GM19468 (cell line): ENCODE results near the gene SPRING1.
"Not testable (repeated sequence)": the region's sequence is repeated elsewhere in the genome, so short reads cannot be mapped to it uniquely, and the experiment has no call there.

Source experiments
- ATAC-seq: cut with Tn5 transposase; IDR thresholded peaks from one replicate; pipeline ENCODE4 v1.9.1; 2021; ENCODE audit warnings: mild to moderate bottlenecking, moderate library complexity, moderate number of reproducible peaks; ENCODE audit not compliant: unreplicated experiment; ENCODE audit errors: extremely low read depth

The SPRING1 gene

DNA sequence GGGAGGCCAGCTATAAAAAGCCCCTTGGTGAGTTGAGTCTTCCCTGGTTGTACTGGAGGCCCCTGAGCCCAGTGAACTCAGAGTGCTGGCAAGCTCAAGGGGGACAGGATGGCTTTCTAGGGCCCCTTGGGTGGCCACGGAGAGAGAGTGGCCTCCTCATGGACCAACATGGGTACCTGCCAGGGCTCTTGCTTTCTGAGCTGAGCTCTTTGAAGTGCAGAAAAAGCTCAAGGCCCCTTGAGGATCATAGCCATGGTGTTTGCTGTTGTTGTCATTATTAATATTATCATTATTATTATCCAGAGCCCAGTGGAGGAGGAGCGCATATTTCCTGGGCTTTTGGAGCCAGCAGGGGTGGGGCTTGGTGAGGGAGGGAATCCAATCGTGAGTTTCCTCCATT, 6.9 kb upstream of the SPRING1 start:
- ATAC-seq = no peak

DNA sequence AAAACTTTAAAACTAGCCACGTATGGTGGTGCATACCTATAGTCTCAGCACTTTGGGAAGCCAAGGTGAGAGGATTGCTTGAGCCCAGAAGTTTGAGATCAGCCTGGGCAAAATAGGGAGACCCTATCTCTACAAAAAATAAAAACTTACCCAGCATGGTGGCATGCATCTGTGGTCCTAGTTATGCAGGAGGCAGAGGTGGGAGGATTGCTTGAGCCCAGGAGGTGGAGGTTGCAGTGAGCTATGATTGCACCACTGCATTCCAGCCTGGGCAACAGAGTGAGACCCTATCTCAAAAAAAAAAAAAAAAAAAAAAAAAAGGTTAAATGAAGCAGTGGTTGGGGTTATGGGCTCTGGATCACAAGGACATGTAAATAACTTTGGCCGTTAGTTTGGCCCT, 4.9 kb upstream of the SPRING1 start:
- not testable (repeated sequence) for ATAC-seq

DNA sequence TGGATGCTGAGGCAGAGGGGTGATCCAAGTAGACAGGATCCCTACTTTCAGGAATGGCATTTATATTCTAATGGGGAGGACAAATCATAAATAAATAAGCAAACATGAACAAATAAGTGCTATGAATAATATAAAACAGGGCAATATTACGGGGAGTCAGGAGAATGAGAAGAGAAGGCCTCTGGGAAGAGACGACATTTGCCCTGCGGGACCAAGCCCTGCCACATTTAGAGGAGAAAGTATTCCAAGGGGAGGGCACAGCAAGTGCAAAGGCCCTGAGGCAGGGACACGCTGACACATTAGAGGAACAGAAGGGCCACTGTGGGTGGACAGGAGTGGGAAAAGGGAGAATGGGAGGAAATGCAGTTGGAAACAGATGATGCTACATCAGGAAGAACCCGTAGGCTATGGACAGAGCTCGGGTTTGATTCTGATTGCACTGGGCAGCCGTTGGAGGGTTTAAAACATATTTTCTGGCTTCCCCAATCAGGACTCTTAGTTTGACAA, 1.6 kb upstream of the SPRING1 start:
- no peak for ATAC-seq

DNA sequence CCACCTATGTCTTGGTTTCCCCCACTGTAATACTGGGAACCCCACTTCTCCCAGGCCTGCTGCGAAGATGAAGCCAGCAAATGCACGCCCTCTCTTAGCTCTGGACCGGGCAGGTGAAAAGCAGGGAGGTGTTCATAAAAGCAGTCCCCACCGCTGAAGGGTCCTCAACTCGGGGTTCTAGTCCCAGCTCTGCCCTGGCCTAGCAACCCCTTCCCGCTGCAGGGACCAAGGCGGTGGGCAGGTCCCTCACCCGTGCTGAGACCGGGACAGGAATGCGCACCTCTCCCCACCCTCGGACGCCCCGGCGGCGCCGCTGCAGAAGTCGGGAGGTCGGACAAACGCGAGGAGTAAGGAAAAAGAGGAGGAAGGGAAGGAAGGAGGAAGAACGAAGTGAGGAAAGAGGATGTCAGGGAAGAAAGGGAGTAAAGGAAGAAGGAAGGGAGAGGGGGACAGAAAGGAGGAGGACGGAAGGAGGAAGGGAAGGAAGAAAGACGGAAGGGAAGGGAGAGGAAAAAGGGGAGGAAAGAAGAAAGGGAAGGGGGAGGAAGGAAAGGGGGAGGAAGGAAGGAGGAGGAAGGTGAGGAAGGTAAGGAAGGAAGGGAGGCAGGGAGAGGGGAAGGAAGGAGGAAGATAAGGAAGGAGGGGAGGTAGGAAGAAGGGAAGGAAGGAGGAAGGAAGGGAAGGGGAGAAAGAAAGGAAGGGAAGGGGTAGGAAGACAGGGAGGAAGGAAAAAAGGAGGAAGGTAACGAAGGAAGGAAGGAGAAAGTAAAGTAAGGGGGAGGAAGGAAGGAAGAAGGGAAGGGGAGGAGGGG, 701 bp downstream of the SPRING1 start:
- no peak for ATAC-seq

DNA sequence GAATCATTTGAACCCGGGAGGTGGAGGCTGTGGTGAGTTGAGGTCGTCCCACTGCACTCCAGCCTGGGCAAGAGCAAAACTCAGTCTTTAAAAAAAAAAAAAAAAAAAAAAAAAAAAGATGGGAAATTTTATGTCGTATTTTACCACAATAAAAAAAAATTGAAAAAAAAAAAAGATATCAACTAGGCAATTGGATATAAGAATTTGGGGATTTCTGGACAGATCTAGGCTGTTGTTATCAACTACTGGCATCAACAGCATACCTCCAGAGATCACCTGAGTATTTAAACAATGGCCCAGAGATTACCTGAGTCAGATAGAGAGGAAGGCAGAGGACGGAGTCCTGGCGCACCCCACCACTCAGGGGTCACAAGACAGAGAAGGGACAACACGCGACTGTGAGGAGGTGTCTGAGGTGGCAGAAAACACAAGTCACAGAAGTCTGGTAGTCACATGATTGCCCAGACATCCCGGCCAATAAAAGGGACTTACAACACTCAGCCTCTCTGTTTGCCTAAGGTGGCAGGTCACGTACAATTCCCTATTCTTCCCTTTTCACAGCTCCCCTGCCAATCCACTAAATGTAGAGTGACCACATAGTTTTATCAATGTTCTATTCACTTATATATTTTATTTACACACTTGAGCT, 1.8 kb downstream of the SPRING1 start:
- ATAC-seq = no peak

DNA sequence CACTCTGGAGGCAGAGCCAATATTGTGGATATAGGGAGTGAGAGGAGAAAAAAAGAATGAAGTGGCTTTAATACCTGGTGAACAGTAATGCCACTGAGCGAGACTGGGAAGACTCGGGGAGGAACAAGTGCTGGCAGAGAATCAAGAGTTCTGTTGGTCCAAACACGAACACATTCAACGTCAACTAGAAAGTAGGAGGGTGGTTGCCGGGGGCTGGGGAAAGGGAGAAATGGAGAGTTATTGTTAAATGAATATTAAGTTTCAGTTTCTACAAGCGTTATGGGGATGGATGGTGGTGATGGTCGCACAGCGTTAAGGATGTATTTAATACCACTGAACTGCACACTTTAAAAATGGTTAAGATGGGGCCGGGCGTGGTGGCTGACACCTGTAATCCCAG, 2.8 kb downstream of the SPRING1 start:
- no peak for ATAC-seq

DNA sequence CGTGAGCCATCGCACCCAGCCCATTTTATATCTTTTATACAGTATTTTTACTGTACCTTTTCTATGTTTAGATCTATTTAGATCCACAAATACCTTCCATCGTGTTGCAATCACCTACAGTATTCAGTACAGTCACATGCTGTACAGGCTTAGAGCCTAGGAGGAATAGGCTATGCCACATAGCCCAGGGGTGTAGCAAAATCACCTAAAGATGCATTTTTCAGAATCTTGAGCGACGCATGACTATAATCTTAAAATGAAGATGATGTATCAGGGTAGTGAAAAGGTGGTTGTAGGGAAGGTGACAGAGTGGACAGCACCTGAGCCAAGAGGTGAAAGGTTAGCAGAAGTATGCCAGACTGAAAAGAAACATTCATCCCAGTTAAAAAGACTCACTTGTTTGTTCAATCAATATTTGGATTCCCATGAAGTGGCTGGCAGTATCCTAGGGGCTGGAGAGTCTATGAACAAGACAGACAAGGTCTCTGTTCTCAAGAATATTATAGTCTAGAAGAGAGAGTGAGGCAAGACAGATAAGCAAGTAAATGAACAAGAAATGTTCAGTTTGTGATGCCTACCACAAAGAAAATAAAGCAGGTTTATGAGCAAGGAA, 3.6 kb downstream of the SPRING1 start:
- no peak for ATAC-seq

DNA sequence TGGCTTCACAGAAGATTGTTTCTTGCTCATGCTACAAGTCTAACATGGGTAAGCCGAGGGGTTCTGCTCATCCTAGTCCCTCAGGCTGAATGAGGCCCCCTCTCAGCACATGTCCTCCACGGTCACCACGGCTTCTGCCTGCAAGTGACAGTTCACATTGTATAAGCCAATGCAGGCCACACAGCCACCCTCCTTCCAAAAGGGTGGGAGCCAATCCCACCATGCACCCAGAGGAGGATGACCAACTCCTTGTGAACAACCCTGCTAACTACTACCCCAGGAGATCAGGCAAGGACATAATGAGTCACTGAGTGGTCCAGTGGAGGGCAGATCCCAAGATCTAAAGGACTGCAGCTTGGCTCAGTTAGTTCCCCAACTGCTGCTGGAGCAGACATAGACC, 6.1 kb downstream of the SPRING1 start:
- ATAC-seq = no peak

DNA sequence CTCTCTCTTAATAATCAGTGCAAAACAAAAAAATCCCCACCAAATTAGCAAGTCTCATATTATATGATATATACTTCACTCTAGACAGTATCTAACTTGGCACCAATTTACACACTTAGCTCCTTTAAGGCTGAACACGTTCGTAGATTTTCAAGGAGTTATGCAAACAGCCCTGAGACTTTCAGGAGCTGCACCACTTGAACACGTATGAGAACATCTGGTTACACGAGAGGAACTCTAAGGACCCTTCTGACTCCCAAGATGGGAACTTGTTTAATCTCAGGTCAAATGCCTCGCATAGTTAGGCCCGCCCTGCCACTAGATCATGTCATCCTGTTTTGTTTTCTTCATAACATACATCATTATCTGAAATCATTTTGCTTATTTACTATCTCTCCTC, 10.0 kb downstream of the SPRING1 start:
- no peak for ATAC-seq

DNA sequence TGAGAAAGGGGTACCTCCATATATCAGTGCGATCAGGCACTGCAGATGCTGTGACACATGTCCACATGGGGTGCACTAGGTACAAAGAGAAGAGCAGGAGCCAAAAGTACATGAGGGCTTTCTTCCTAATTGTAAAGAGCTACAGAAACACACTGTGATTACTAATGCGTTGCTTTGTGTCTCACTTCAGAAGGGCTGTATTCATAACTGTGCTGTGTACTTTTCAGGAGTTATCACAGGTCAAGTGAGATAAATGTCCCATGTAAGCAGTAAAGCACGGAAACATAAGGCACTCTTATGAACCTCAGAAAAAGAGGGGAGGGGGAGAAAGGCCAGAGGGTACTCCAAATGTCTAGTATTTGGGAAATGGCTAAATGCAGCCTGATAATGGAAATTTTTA, 10.6 kb downstream of the SPRING1 start:
- ATAC-seq = no peak

DNA sequence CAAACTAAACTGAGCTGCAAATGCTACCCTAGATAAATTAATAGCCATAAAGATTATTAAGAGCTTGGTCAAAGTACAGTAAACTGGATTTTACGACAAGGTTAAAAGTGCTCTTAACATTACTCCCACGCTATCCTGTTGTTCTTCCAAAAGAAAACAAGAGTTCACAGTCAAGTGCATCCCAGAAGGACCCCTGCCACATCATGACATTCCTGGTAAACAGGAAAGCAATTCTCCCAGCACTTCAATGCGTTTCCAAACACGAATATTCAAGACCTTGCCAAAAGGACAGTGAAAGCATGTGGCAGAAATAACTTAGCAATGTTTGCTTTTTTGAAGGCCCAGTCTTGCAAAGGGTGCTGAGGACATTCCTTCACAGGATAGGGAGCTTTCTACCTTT, 11.2 kb downstream of the SPRING1 start:
- no peak for ATAC-seq

DNA sequence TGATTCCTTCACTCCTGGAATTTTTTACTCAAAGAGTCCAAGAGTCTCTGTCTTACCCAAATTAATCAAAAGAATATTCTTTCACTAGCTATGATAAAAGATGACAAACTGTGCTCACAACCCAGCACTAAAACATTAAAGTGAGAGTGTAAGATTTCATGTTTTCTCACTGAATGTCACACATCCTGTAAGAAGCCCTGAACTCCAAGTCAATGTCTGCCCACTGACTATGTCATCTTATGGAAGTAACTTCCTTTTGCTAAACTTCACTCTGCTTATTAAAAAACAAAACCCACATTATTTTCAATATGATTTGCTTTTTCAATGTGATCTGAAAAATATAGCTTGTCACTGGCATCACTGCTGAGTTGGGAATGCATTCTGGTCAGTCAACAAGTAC, 15.6 kb downstream of the SPRING1 start:
- ATAC-seq = no peak

DNA sequence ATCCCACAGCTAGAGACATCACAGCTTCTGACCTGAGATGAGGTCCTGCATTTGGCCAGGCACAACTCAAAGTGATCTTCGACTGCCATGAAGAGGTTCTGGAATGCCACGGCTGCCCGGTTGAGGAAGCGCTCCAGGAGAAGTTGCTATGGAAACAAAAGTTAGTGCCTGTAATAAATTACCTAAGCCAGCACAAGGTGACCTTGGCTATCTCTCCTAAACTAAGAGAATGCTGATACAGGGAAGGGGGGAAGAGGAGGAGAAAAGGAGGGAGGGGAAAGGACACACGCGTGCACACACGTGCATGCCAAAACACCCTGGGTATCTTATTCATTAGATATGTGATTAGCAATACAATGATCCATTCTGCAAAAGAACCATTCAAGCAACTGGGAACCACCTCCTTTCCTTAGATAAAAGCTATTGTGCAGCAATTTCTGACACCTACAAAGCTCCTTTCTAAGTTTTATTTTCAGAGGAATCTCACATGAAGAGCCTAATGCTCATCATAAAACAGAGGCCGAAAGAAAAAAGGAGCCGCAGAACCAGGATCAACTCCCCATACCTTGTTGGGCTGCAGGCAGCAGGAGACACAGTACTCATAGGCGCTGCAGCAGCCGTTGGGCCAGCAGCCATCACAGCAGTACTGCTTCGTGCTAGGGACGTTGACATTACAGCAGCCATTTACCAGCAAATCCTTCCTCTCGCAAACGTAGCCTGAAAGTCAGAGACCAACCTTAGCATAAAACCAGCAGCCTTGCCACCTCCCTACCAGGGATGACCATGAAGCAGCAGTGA, 17.9 kb downstream of the SPRING1 start:
- ATAC-seq = no peak

DNA sequence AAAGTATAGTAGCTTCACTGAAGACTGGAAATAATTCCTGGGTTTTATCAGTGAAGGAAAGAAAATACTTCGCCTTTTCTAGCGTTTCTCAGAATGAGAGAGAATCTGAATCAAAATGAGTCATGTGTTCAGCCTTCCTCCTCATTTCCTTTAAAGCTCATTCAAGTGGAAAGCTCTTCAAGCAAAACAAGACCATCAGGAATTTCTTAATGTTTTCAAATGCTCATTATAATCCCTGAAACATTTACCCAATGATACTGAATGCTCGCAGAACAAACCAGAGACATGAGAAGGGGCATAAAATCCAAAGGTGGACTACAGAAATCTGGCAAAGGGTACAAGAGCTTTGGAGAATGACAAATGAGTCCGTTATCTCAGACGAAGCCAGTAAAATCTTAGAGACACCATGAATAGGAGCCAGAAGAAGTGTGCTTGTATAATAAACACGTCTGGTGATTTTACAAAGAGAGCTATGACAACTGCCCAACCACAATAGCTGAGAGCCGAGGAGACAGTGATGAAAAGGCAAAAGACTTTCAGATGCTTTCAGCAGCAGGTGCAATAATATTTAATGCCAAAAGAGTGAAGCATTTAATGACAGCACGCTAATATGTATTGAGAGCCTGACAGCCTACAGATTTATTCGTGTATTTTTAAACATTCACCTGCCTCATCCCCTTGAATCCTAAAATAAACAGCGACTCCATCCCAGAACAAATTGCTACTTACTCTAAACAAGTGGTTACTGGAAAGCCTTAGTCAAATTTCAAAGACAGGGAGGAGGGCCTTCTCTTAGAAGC, 19.0 kb downstream of the SPRING1 start:
- no peak for ATAC-seq

DNA sequence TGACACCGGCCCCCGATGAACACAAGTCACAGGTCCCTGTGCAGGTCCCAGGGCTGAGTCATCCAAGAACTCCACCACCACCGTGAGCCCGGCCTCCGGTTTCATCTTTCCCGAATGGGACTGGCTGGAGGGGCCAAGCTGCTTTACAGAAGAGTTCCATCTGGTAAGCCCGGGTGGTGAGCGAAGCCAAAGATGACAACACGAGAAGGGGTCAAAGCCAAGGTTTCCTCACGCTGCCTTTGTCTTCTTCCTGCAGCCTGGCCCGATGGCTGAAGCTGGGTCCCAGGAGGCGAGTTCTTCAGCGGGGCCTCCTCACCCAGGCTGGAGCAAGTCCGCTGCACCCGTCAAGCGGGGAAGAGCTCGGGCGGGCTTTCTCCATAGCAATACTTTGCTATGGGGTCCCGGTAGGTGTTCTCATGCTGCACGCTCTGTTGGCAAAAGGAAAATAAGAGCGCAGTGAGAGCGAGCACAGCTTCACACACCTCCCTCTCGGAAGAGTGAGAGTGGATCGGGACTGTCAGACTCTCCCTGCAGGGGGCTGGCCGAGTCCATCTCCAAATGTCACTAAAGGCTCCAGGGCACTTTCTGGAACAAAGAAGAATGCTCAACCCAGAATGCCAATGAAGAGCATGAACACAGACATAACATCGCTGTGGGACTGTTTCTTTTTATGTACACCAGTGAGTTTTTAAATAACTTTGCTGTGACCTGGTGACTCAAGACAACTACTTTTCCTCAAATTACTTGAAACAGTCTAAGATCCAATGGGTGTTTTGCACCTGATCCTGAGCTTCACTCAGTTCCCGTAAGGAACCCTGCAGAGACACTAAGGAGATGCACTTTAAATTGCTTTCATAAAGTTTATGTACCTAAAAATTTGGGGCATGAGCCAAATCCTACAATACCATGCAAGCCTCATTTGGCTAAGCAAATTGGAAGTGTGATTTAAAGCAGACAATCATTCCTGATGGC, 20.1 kb downstream of the SPRING1 start:
- ATAC-seq = no peak

DNA sequence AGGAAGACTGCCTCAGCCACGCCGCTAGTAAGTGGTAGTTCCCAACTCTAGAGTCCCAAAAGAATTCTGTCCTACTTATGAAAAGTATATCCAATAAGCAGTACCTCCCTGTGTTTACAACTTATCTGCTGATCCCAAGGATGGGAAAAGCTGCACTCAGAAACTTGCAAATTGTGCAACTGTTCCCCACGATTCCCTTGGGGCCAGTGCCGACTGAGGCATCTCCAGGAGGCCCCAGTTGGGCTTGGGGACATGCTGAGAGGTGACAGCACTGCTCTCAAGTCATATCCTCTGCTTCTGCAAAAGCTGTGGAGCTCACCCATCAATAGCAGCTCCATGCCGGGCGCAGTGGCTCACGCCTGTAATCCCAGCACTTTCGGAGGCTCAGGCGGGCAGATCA, 23.7 kb downstream of the SPRING1 start:
- no peak for ATAC-seq

DNA sequence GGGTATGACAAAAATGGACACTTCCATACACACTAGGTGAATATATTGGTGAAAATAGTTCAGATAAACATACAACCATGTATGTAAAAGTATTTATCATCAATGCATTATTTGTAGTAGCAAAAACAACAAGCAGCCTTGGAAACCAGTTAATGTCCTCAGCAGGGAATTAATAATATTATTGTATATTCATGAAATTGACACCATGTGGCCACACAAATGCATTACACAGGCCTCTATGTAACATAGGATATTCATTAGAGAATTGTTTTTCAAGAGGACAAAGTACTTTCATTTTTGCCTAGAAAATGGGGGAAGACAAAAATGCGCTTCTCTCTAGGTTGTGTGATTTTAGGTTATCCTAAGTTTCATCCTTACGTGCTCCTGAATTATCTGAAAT, 24.3 kb downstream of the SPRING1 start:
- no peak for ATAC-seq

DNA sequence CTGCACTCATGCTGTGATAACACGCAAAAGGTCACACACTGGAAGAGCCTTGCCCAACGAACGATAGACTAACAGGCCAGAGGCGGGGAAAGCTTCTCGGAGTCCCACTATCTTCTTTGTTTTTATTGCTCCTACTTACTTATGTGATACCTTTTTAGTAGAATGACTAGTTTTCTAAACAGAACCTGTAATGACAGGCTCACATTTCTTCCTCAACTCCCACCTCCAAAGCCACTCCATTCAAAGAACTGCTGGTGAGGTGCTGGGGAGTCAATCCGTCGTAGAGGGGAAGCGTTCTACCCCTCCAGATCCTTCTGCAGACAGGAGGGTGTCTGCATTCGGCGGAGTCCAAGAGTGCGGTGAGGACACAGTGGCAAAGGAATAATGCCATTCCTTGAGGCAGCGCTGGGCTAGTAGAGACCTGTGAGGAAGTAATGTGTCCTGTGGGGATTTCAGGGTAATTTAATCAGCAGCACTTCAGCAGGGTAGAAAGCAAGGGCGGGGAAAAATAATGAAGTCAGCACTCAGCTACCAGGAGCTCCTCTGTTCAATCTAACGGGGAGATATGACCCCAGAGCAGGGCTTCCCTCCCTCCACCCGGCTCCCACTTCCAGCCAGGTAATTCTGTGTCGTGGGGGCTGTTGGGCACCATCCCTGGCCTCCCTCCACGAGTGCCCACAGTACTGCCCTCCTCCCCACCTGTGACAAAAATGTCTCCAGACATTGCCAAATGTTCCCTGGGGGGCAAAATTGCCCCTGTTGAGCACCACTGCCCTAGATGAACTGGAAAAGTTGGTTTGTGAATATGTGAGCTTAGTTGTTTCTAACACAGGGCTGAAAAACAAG, 25.2 kb downstream of the SPRING1 start:
- ATAC-seq = no peak
